ENCODE data around the gene MEIOSIN.

- TF ChIP-seq CTCF (IDR thresholded peaks at IDR 0.05) = no peak
- no peak for TF ChIP-seq POLR2A (IDR thresholded peaks at IDR 0.05)
These were observed 61.4 kb downstream of the MEIOSIN start for GRCh38 chr19:45794627-45795026.

Measured in gastroesophageal sphincter (tissue), 3 donors.